BLaER1 (cell line): ENCODE data around the gene CDH23.

Source experiments
- H3K27ac ChIP-seq: shearing (Covaris generic); formaldehyde crosslinking; 2 replicates; pipeline ENCODE4 v1.8.1; 2022
- H3K27me3 ChIP-seq: shearing (Covaris generic); formaldehyde crosslinking; 2 replicates; pipeline ENCODE4 v1.8.1; 2022
- H3K36me3 ChIP-seq: shearing (Covaris generic); formaldehyde crosslinking; 2 replicates; pipeline ENCODE4 v1.8.1; 2022
- H3K4me1 ChIP-seq: shearing (Covaris generic); formaldehyde crosslinking; 2 replicates; pipeline ENCODE4 v1.8.1; 2022
- H3K4me2 ChIP-seq: shearing (Covaris generic); formaldehyde crosslinking; 2 replicates; pipeline ENCODE4 v1.8.1; 2022
- H3K4me3 ChIP-seq: shearing (Covaris generic); formaldehyde crosslinking; 2 replicates; pipeline ENCODE4 v1.8.1; 2022
- H3K9ac ChIP-seq: shearing (Covaris generic); formaldehyde crosslinking; 2 replicates; pipeline ENCODE4 v1.8.1; 2022
- H3K9me3 ChIP-seq: shearing (Covaris generic); formaldehyde crosslinking; 2 replicates; pipeline ENCODE4 v1.8.1; 2022
- H4K20me1 ChIP-seq: shearing (Covaris generic); formaldehyde crosslinking; 2 replicates; pipeline ENCODE4 v1.8.1; 2022
- Cebpa-rat ChIP-seq: shearing (Covaris generic); IDR thresholded peaks from 2 replicates; pipeline ENCODE4 v1.8.1; 2022

The CDH23 gene

GRCh38 chr10:71396084-71396710, 523 bp upstream of the CDH23 start:
- peak overlapping the region; percentile 48; the same call in 1 of the 2 replicates for H3K9ac ChIP-seq

GRCh38 chr10:71397296-71398212, 834 bp downstream of the CDH23 start:
- H3K4me2 ChIP-seq, result peak overlapping the region; percentile 93
- H3K36me3 ChIP-seq, result no peaks in the 10 kb centered on the region
- H3K9ac ChIP-seq, result peak overlapping the region; percentile 57
- H4K20me1 ChIP-seq, result peaks cover 16% of the 10 kb centered on the region
- peaks cover 25% of the 10 kb centered on the region for H3K4me1 ChIP-seq
- H3K27ac ChIP-seq, result no peak overlapping the region
- TF ChIP-seq Cebpa-rat, result no peak
- peaks cover 52% of the 10 kb centered on the region for H3K27me3 ChIP-seq
- H3K9me3 ChIP-seq, result no peaks in the 10 kb centered on the region
- peak overlapping the region; percentile 68 for H3K4me3 ChIP-seq

More at GRCh38 chr10:71396084-71396710, 523 bp upstream of the CDH23 start:
- Histone ChIP-seq H3K27ac (peak overlapping the region; percentile 22; the same call in 1 of the 2 replicates), H3K4me2 (peak overlapping the region; percentile 90), H3K4me1 (peaks cover 32% of the 10 kb centered on the region), H4K20me1 (peaks cover 16% of the 10 kb centered on the region), H3K36me3 (no peaks in the 10 kb centered on the region), H3K9me3 (no peaks in the 10 kb centered on the region), H3K27me3 (peaks cover 52% of the 10 kb centered on the region), H3K4me3 (peak overlapping the region; percentile 68)
- no peak for TF ChIP-seq Cebpa-rat

DNA sequence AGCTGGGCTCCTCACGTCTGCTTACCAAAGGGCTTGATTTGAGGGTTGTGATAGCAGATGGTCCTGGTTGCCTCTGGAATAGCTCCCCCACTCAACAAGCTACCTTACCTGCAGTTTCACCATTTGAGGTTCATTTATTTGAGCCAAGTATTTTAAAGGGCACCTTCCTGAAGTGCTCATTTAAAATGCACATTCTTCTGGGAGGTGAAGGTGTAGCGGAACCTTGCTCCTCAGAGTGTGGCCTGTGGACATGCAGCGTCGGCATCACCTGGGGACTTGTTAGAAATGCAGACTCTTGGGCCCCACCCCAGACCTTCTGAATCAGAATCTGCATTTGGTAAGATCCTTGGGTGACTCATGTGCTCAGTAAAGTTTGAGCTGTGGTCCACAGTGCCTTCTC, 2.3 kb downstream of the CDH23 start:
- H3K36me3 ChIP-seq, result no peaks in the 10 kb centered on the region

DNA sequence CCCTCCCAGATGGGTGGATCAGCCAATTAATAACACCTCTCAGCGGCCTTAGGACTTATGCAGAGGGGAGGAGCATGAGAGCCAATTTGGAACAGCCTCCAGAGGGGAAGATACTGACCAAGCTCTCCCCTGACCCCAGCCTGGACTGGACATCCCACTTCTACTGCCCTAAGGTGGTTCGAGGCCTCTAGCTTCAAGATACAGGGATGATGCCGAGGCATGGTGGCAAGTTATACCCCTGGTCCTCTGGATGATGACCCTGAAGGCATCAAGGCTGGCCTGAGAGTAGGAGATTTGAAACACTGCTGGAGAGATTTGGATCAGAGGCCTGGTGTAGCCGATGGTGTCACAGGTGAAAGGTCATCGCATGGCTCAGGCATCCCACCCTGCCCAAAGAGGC, 3.2 kb downstream of the CDH23 start:
- H3K36me3 ChIP-seq, result no peaks in the 10 kb centered on the region
- TF ChIP-seq Cebpa-rat, result no peak
- H3K9ac ChIP-seq, result no peak overlapping the region
- peaks cover 21% of the 10 kb centered on the region for H3K4me1 ChIP-seq
- peaks cover 16% of the 10 kb centered on the region for H4K20me1 ChIP-seq
- H3K27ac ChIP-seq, result no peak overlapping the region
- no peak overlapping the region for H3K4me3 ChIP-seq
- H3K9me3 ChIP-seq, result no peaks in the 10 kb centered on the region
- peaks cover 51% of the 10 kb centered on the region for H3K27me3 ChIP-seq
- H3K4me2 ChIP-seq, result no peak overlapping the region

More for the DNA sequence above, 2.3 kb downstream of the CDH23 start:
- no peak for TF ChIP-seq Cebpa-rat
- Histone ChIP-seq H3K27me3 (peaks cover 52% of the 10 kb centered on the region), H4K20me1 (peaks cover 16% of the 10 kb centered on the region), H3K4me1 (peaks cover 21% of the 10 kb centered on the region), H3K27ac (no peak overlapping the region), H3K4me2 (no peak overlapping the region), H3K4me3 (no peak overlapping the region), H3K9ac (no peak overlapping the region), H3K9me3 (no peaks in the 10 kb centered on the region)

DNA sequence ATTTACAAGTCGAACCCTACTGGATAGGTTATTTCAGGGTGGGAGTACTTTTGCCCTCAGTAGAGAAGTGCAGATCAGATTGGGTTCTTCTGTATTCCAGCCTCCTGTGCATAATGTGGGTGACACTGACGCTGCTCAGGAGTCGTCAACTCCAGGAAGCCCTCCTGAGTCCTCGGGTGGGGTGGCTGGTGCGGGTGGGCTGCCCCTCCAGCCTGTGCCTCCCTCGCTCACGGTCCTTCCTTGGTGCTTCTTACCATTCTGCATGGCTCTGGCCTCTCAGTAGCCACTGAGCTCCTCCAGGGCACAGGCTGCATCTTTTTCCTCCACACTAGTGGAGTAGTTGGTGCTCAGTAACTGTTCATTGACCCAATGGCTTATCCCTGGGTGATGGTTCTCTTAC, 4.3 kb downstream of the CDH23 start:
- Histone ChIP-seq H3K4me2 (no peak overlapping the region), H3K9me3 (no peaks in the 10 kb centered on the region), H4K20me1 (peaks cover 16% of the 10 kb centered on the region), H3K27ac (no peak overlapping the region), H3K4me3 (no peak overlapping the region), H3K4me1 (peaks cover 15% of the 10 kb centered on the region), H3K9ac (no peak overlapping the region; the same call in 1 of the 2 replicates), H3K27me3 (peaks cover 42% of the 10 kb centered on the region), H3K36me3 (no peaks in the 10 kb centered on the region)
- no peak for TF ChIP-seq Cebpa-rat

GRCh38 chr10:71402005-71402404, 5.3 kb downstream of the CDH23 start:
- Histone ChIP-seq H3K4me1 (peaks cover 11% of the 10 kb centered on the region), H4K20me1 (peaks cover 16% of the 10 kb centered on the region), H3K36me3 (no peaks in the 10 kb centered on the region), H3K4me2 (no peak overlapping the region), H3K9me3 (no peaks in the 10 kb centered on the region), H3K27me3 (peaks cover 35% of the 10 kb centered on the region), H3K9ac (no peak overlapping the region), H3K4me3 (no peak overlapping the region), H3K27ac (no peak overlapping the region)
- TF ChIP-seq Cebpa-rat, result no peak

GRCh38 chr10:71404503-71405295, 8.0 kb downstream of the CDH23 start:
- Histone ChIP-seq H3K27me3 (peaks cover 8% of the 10 kb centered on the region), H3K9ac (no peak overlapping the region), H3K36me3 (no peaks in the 10 kb centered on the region), H4K20me1 (no peaks in the 10 kb centered on the region), H3K9me3 (no peaks in the 10 kb centered on the region), H3K4me3 (no peak overlapping the region), H3K4me2 (no peak overlapping the region), H3K27ac (no peak overlapping the region), H3K4me1 (no peaks in the 10 kb centered on the region)
- TF ChIP-seq Cebpa-rat, result no peak

- no peak for TF ChIP-seq Cebpa-rat
- H3K27me3 ChIP-seq, result no peaks in the 10 kb centered on the region
- H3K4me2 ChIP-seq, result no peak overlapping the region
- no peaks in the 10 kb centered on the region for H4K20me1 ChIP-seq
- peaks cover 14% of the 10 kb centered on the region for H3K9me3 ChIP-seq
- H3K36me3 ChIP-seq, result no peaks in the 10 kb centered on the region
- no peak overlapping the region for H3K27ac ChIP-seq
- no peaks in the 10 kb centered on the region for H3K4me1 ChIP-seq
- H3K9ac ChIP-seq, result no peak overlapping the region
- H3K4me3 ChIP-seq, result no peak overlapping the region
These were observed 10.2 kb downstream of the CDH23 start for GRCh38 chr10:71406878-71407277.

- H3K36me3 ChIP-seq, result no peaks in the 10 kb centered on the region
- no peak overlapping the region for H3K4me2 ChIP-seq
- H3K4me1 ChIP-seq, result no peaks in the 10 kb centered on the region
- H3K4me3 ChIP-seq, result no peak overlapping the region
- H3K27me3 ChIP-seq, result no peaks in the 10 kb centered on the region
- no peaks in the 10 kb centered on the region for H4K20me1 ChIP-seq
- H3K9me3 ChIP-seq, result peaks cover 15% of the 10 kb centered on the region
- no peak for TF ChIP-seq Cebpa-rat
- no peak overlapping the region for H3K27ac ChIP-seq
- H3K9ac ChIP-seq, result no peak overlapping the region
These were observed 11.9 kb downstream of the CDH23 start for GRCh38 chr10:71408436-71409225.
